ENCODE measurements around the gene SDR39U1.
"Not testable (repeated sequence)": the region's sequence is repeated elsewhere in the genome, so short reads cannot be mapped to it uniquely, and the experiment has no call there.

The SDR39U1 gene, protein sequence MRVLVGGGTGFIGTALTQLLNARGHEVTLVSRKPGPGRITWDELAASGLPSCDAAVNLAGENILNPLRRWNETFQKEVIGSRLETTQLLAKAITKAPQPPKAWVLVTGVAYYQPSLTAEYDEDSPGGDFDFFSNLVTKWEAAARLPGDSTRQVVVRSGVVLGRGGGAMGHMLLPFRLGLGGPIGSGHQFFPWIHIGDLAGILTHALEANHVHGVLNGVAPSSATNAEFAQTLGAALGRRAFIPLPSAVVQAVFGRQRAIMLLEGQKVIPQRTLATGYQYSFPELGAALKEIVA

DNA sequence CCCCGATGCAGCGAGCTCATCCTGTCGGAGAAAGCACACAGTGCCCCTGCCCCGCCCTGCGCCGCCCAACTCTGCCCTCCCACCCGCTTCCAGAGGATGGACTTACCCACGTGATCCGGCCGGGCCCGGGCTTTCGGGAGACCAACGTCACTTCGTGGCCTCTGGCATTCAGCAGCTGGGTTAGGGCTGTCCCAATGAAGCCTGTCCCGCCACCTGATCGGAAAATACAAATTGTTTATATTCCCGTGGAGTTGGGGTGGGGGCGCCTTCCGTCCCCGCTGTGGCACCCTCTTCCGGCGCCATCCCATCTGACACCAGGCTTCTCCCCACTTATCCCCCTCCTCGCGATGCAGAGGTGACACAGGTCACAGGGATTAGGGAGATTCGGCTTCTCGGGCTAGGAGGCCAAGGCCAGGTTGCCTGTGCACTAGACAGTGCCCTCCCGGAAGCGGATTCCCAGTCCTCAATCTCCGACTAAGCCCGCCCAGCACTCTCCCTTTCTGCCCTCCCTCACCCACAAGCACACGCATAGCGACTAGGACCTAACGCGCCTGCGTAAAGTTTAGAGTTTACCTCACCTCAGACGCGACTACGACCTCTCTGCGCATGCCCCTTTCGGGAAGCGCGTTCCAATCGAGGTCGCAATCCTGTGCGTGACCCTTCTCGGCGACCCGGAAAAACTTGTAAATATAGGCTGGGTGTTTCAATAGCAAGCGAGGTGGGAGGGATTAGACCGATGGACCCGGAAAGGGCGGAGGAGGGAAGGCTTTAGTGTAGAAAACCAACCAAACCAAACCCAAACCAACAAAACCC, at the start of gene SDR39U1:
Gene SDR39U1 (minus strand): TSS at position 537 of the 813 bp plus-strand sequence. CDS start 7 bp downstream, at position 530.
- peak; percentile 99 for DNase-seq (ENCODE audit: low read depth)

DNA sequence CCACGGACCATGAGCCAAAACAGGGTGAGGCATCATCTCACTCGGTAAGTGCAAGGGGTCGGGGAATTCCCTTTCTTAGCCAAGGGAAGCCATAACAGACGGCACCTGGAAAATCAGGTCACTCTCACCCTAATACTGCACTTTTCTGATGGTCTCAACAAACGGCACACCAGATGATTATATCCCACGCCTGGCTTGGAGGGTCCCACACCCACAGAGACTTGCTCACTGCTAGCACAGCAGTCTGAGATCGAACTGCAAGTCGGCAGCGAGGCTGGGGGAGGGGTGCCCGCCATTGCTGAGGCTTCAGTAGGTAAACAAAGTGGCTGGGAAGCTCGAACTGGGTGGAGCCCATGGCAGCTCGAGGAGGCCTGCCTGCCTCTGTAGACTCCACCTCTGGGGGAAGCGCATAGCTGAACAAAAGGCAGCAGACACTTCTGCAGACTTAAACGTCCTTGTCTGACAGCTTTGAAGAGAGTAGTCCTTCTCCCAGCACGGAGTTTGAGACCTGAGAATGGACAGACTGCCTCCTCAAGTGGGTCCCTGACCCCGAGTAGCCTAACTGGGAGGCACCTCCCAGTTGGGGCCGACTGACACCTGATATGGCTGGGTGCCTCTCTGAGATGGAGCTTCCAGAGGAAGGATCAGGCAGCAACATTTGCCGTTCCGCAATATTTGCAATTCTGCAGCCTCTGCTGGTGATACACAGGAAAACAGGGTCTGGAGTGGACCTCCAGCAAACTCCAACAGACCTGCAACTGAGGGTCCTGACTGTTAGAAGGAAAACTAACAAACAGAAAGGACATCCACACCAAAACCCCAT, 49.2 kb upstream of the SDR39U1 start:
- DNase-seq (ENCODE audit: low read depth): not testable (repeated sequence)

DNA sequence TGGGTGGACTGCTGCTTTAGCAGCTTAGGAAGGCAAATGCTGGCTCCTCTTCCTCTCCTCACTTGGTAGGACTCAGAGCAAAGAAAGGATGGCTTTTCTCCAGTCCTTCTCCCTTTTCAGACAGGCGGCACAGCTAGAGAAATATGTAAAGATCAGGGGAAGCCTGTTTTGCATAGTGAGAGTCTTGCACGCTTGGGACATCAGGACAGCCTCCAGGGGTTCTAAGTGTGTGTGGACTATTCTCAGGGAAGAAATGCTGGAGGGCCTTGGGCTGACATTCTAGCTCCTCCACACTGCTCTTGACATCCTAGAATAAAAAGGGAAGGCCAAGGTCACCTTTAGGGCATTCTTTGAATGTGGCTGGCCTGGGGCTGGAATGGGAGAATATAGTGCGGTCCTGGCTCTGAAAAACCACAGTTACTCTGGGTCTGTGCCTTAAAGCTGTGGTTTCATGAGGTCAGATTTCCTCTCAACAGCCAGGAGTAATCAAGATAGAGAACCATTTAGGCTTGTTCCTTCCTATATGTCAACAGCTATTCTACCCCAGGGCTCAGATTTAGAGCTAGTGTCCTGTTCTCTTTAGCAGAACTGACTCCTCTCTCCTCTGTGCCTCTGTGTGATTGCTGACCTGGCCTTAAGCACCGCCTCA, 41.2 kb upstream of the SDR39U1 start:
- no peak for DNase-seq (ENCODE audit: low read depth)

DNA sequence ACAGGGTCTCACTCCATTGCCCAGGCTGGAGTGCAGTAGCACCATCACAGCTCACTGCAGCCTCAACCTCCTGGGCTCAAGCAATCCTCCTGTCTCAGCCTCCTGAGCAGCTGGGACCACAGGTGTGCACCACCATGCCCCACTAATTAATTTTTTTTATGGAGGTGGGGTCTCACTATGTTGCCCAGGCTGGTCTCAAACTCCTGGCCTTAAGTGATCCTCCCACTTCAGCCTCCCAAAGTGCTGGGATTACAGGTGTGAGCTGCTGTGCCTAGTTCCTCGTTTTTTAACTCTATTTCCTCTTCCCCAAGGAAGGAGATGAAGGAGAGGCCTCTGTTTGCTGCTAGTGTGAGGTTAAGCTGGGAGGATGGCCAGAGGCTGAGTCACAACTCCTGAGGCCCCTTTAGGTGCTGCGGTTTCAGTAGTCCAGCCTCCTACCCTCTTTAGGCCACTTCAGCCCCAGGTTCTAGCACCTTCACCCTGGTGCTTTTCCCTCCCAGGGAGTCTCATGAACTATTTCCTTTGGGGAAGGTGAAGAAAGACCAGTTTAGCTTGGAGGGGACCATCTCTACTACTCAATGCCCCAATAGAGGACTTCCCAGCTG, 40.2 kb upstream of the SDR39U1 start:
- DNase-seq (ENCODE audit: low read depth): not testable (repeated sequence)

DNA sequence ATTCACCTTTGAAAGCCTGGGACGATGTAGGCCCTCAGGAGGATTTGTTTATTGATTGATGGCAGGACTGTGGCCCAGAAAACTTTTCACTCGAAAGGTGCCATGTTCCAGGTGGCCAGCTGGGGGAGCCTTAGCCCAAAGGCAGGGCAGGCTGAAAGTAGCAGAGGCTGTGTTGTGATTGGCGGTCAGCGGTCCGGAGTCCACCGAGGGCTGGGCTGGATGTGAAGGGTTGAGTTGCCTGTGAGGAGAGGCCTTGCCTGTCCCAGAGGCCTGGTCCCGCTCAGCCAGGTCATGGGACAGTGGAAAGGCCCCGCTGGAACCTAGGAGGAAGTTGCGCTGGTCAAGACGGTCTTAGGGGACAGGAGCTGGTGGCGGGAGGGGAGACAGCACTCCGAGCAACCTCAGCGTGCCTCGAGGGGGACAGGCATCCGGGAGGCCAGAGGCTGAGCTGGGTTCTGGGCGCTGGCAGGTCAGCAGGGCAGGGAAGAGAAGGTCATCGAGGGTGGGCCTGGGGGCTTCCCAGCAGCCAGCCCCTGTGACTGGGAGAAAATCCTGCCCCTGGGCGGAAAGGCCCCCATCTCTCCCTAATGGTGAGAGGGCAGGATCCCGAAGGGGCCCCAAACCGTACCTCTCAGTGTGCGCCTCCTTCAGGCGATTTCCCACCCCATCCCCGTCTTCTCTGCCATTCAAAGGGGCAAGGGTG, 39.2 kb upstream of the SDR39U1 start:
- DNase-seq (ENCODE audit: low read depth): no peak

DNA sequence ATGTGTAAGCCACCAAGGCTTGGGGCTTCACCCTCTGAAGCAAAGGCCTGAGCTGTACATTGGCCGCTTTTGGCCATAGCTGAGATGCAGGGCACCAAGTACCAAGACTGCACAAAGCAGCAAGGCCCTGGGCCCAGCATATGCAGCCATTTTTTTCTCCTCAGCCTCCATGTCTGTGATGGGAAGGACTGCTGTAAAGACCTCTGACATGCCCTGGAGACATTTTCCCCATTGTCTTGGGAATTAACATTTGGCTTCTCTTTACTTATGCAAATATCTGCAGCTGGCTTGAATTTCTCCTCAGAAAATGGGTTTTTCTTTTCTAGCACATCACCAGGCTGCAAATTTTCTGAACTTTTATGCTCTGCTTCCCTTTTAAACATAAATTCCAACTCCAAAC, 37.4 kb upstream of the SDR39U1 start:
- DNase-seq (ENCODE audit: low read depth): not testable (repeated sequence)

DNA sequence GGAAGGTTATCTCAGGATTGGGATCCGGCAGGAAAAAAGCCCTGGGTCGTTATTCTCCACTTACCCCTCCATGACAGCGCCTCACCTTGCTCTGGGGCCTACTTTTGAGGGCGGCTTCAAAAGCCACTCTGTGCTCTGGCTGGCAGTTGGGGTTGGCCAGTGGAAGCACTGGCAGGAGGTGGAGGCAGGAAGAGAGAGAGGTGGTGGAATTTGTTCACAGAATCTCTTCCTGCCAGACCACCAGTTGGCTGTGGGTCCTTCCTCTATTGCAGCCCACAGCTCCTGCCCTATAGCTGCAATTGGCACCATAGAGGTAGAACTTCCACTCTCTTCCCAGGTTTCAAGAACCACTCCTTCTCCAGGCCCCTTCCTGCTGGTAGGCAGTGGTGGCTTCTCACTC, 32.7 kb upstream of the SDR39U1 start:
- DNase-seq (ENCODE audit: low read depth): no peak

DNA sequence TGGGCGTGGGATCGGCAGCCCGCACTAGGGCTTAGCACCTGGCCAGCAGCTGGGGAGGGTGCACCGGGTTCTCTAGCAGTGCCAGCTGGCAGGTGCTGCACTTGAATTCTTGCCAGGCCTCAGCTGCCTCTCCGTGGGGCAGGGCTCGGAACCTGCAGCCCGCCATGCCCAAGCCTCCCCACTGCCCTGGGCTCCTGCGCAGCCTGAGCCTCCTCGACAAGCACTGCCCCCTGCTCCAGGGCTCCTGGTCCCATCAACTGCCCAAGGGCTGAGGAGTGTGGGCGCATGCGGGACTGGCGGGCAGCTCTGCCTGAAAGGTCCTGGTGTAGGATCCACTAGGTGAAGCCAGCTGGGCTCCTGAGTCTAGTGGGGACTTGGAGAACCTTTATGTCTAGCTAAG, 30.6 kb upstream of the SDR39U1 start:
- no peak for DNase-seq (ENCODE audit: low read depth)

DNA sequence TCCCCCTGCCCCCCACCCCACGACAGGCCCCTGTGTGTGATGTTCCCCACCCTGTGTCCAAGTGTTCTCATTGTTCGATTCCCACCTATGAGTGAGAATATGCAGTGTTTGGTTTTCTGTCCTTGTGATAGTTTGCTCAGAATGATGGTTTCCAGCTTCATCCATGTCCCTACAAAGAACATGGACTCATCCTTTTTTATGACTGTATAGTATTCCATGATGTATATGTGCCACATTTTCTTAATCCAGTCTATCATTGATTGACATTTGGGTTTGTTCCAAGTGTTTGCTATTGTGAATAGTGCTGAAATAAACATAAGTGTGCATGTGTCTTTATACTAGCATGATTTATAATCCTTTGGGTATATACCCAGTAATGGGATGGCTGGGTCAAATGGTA, 27.9 kb upstream of the SDR39U1 start:
- not testable (repeated sequence) for DNase-seq (ENCODE audit: low read depth)

DNA sequence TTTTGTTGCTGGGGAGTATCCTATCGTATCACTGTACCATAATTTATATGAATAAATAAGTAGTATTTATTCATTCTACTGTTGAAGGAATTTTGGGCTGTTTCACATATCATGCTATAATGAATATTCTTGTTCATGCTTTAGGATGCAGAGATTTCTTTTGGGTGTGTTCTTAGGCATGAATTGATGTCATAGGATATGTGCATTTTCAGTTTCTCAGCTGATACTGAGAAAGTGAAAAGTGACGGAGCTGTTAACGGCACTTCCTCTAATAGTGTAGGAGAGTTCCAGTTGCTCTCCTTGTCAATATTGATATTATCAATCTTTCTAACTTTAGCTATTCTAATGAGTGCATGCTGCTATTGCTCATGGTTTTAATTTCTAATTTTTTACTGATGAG, 23.2 kb upstream of the SDR39U1 start:
- DNase-seq (ENCODE audit: low read depth): no peak

DNA sequence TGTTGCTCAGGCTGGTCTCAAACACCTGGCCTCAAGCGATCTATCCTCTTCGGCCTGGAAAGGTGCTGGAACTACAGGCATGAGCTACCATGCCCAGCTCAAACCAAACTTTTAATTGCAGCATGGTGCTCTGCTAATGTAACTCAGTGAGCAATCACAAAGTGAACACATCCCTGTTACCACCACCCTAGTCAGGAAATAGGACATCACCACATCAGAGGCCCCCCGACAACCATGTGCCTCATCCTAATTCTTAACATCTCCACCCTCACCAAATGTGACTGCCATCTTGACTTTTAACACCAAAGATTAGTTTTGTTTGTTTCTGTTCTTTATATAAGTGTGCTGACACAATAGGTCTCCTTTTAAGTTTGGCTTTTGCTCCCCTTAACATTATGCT, 22.8 kb upstream of the SDR39U1 start:
- no peak for DNase-seq (ENCODE audit: low read depth)

DNA sequence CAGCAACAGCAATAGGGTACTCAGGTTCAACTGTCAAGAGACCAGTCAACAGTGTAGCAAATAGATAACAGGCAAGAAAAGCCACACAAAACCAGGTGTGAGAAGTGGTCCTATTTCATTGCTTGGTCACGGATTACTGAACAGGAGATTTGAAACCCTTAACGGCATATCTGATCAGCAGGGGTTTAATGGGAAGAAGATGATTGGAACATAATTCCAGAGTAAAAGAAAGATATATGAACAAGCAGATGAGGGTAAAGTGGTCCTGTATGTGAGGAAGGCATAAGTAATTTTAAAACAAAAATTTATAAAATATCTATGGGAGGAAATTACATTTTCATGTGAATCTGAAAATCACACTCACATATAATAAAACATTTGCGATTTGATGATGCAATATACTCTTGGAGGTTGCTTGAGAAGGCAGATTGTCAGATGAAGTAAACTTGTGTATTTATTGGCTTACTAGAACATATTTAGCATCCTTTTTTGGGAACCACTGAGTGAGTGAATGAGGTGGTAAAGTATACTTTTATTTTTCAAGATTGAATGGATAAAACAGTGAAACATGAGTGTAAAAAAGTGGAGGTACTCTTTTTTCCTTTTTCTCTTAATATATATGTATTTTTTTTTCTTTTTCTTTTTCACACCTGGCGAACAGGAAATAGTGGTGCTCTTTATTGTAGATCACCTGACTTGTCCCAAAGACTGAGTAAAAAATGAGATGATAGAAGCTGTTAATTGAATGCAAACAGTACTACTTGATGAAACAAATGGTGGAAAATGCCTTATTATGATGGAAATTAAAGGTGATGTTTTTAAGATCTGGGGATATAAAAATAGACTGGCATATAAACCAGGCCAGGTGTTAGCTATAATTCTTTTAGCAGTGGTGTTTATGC, 21.6 kb upstream of the SDR39U1 start:
- DNase-seq (ENCODE audit: low read depth): no peak

DNA sequence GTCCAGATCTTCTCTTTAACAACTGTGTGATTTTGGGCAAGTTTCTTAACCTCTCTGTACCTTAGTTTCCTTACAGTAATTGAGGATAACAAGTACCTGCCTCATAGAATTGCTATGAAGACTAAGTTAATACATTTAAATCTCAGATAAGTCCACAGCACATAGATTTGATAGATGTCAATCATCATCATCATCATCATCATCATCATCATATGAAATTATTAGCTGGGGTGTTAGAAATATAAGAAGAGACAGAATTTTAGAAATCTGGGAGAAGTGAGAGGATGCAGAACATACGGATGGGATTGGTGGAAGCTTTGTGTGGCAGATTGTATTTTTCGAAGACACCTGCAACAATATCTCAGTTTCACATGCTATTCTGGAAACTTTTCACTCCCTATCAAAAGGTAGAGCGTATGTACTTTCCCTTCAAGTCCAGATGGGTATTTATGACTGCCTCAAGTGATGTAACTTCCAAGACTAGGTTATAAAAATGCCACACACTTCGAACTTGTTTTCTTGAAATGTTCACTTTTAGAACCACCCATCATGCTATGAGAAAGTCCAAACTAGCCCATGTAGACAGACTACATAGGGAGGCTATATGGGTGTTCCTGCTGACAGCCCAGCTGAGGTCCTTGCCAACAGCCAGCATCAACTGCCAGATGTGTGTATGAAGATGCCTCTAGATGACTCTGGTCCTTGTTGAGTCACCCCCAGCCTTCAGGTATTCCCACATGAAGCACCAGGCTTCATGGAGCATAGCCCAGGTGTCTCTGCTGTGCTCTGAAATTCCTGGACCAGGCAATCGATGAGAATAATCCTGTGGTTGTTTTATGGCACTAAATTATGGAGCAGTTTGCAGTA, 20.7 kb upstream of the SDR39U1 start:
- DNase-seq (ENCODE audit: low read depth): no peak

DNA sequence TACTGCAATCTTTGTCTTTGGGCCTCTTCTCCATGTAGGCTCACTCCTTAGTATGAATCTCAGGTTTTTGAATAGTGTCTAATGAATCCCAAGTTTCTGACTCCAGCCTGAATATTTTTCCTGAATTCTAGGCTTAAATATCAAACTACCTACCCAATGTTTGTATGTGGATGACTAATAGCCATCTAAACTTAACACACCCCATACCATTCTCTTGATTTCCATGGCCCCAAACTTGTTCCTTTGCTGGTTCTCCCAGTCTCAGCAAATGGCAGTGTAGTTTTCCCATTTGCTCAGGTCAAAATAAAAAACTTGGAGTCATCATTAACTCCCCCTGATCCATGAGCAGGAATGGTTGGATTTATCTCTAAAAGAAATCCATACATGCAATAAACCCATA, 18.8 kb upstream of the SDR39U1 start:
- DNase-seq (ENCODE audit: low read depth): no peak

DNA sequence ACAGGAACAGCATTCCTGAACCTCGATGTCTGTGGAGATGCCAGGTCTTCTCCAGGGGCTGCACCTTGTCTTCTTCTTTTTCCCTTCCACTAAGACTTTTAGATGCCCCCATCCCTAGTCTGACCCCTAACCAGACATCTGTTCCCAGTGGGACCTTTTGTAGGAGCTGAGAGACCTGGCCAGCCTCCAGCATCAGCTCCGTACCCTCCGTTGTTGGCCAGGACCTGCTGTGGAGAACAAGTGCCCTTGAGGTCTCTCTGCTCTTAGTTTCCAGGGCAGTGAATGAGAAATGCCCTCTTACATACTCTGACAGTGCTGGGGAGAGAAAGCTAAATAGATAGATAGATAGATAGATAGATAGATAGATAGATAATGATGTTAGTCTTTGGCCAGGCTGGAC, 16.8 kb upstream of the SDR39U1 start:
- DNase-seq (ENCODE audit: low read depth): no peak

DNA sequence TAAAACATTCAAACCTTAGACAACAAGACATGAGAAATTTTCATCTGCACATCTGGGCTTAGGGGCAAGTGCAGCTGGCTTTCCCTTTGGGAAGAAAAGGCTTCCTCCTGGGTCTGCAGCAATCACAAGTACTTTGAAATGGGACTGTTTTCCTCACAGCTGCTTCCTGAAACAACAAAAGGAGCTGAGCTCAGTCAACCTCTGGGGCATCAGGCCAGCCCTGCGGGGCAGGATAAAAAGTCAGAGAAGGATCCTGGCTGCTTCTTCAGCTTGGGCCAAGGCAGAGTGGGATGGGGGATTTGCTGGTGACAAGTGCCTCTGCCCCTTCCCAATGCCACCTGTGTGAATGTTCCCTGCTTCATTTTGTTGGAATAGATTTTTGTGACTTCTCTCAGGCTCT, 16.2 kb upstream of the SDR39U1 start:
- no peak for DNase-seq (ENCODE audit: low read depth)

DNA sequence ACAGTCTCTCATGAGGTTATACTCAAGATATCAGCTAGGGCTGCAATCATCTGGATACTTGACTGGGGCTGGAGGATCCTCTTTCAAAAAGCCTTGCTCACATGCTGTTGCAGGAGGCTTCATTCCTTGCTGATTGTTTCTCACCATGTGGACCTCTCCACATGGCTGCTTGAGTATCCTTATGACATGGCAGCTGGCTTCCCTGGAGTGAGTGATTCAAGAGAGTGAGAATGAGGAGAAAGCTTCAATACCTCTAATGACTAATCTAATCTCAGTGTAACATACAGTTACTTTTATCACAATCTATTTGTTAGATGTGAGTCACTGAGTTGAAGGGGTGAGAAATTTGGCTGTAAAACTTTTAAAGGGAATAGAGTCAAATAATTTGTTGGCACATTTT, 14.4 kb upstream of the SDR39U1 start:
- DNase-seq (ENCODE audit: low read depth): no peak

DNA sequence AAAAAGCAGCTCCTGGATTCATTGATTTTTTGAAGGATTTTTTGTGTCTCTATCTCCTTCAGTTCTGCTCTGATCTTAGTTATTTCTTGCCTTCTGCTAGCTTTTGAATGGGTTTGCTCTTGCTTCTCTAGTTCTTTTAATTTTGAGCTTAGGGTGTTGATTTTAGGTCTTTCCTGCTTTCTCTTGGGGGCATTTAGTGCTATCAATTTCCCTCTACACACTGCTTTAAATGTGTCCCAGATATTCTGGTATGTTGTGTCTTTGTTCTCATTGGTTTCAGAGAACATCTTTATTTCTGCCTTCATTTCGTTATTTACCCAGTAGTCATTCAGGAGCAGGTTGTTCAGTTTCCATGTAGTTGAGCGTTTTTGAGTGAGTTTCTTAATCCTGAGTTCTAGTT, 8.3 kb upstream of the SDR39U1 start:
- not testable (repeated sequence) for DNase-seq (ENCODE audit: low read depth)

DNA sequence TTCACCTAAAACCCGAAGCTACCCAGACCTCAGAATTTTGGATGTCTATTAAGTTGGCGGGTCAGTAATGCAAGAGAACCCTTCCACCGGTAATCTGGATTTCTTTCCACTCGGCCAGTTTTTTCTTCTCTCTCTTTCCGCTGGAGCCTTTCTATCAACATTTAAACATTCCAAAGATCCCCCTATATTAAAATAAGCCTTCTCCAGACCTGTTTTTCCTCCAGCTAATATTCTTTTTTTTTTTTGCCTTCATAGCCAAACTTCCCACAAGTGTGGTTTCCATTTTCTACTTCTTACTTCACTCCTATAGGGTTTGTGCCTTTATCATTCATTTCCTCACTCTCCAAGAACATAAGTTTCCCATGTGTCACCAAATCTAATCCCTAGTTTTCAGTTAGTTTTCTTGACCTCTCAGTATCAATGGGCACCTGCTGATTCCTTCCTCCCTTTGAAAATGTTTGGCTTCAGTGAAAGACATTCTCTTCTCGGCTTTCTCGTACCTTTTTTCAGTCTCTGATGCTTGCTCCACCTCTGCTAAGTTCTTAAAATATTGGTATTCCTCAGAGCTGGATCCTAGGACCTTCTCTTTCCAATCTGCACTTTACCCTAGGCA, 583 bp upstream of the SDR39U1 start:
- DNase-seq (ENCODE audit: low read depth): no peak
